Measurements from ENCODE around the gene CYP2A7. TPM values are rescaled to one million over a fixed set of nuclear protein-coding genes. Genes with fewer than 3 reads are reported as not detected.
"Not testable (repeated sequence)": the region's sequence is repeated elsewhere in the genome, so short reads cannot be mapped to it uniquely, and the experiment has no call there.

Gene CYP2A7
- total and polyA plus RNA-seq, 9 donors: 0.05 to 0.19 TPM; not detected in 7

DNA sequence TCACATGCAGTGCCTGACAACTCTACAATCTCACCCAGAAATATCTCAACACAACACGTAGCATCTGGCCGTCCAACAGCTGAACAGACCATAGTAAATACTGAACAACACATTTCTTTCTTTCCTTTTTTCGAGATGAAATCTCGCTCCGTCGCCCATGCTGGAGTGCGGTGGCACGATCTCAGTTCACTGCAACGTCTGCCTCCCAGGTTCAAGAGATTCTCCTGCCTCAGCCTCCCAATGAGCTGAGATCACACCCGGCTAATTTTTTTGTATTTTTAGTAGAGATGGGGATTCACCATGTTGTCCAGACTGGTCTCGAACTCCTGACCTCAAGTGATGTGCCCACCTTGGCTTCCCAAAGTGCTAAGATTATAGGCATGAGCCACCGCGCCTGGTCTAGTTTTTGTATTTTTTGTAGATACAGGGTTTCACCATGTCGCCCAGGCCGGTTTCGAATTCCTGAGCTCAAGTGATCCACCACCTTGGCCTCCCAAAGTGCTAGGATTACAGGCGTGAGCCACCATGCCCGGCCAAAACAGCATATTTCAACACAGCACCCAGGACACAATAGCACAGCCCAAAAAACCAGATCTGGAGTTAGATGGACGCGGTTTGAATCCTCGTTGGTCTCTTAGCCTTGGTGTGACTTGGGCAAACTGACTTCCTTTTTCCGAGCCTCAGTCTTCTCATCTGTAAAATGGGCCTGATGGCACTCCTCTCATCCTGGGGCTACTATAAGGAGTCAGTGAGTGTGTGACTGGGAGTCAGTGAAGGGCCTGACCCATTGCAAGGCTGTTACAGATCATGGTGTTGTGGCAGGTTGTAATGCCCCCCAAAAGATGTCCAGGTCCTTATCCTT is 54.4 kb downstream of the CYP2A7 start:
- Histone ChIP-seq H3K27ac (ENCODE audit: low read length) (no peak overlapping the region), H3K9me3 (replicated peaks; ENCODE audit: control insufficient read depth, low read depth, low read length) (no peaks in the 10 kb centered on the region), H3K4me3 (ENCODE audit: low read length) (no peak overlapping the region), H3K27me3 (ENCODE audit: control insufficient read depth, insufficient read depth, low read length) (no peaks in the 10 kb centered on the region), H3K4me1 (ENCODE audit: control insufficient read depth, insufficient read depth, low read length) (no peaks in the 10 kb centered on the region), H3K36me3 (ENCODE audit: control insufficient read depth, insufficient read depth, low read length) (peaks cover 6% of the 10 kb centered on the region)
- DNase-seq: no peak
- 87% methylated on average over 14 of the region's 22 CpGs for WGBS (ENCODE audit: insufficient coverage)

GRCh38 chr19:40826699-40827385 is 55.2 kb downstream of the CYP2A7 start:
- not testable (repeated sequence) for H3K4me1 ChIP-seq (ENCODE audit: control insufficient read depth, insufficient read depth, low read length); DNase-seq; H3K9me3 ChIP-seq (replicated peaks; ENCODE audit: control insufficient read depth, low read depth, low read length); H3K36me3 ChIP-seq (ENCODE audit: control insufficient read depth, insufficient read depth, low read length); H3K4me3 ChIP-seq (ENCODE audit: low read length); H3K27me3 ChIP-seq (ENCODE audit: control insufficient read depth, insufficient read depth, low read length); H3K27ac ChIP-seq (ENCODE audit: low read length)
- WGBS (ENCODE audit: insufficient coverage): 84% methylated on average over 20 of the region's 29 CpGs

GRCh38 chr19:40826312-40826698 is 55.7 kb downstream of the CYP2A7 start:
- not testable (repeated sequence) for H3K27ac ChIP-seq (ENCODE audit: low read length); H3K4me3 ChIP-seq (ENCODE audit: low read length); H3K9me3 ChIP-seq (replicated peaks; ENCODE audit: control insufficient read depth, low read depth, low read length); H3K27me3 ChIP-seq (ENCODE audit: control insufficient read depth, insufficient read depth, low read length); DNase-seq; H3K36me3 ChIP-seq (ENCODE audit: control insufficient read depth, insufficient read depth, low read length); H3K4me1 ChIP-seq (ENCODE audit: control insufficient read depth, insufficient read depth, low read length)
- 91% methylated on average over 6 of the region's 14 CpGs for WGBS (ENCODE audit: insufficient coverage)

GRCh38 chr19:40825460-40826095 is 56.5 kb downstream of the CYP2A7 start:
- no CpG with 5 or more reads among the region's 6 CpGs for WGBS (ENCODE audit: insufficient coverage)
- not testable (repeated sequence) for DNase-seq; H3K36me3 ChIP-seq (ENCODE audit: control insufficient read depth, insufficient read depth, low read length); H3K4me1 ChIP-seq (ENCODE audit: control insufficient read depth, insufficient read depth, low read length); H3K27me3 ChIP-seq (ENCODE audit: control insufficient read depth, insufficient read depth, low read length); H3K9me3 ChIP-seq (replicated peaks; ENCODE audit: control insufficient read depth, low read depth, low read length); H3K4me3 ChIP-seq (ENCODE audit: low read length); H3K27ac ChIP-seq (ENCODE audit: low read length)

Other genes starting within 250 kb of the CYP2A7 start
- gene NUMBL, start 191.6 kb downstream of the CYP2A7 start, total RNA-seq: 14.6 TPM
- gene NUMBL, start 191.6 kb downstream of the CYP2A7 start, polyA plus RNA-seq (ENCODE audit: insufficient read depth in 1 of 8, insufficient read length in 8 of 8, low replicate concordance in 1 of 8): 10 to 100 TPM; 26.7 to 39.5 (median 33.5) TPM
- 18.2 TPM for gene COQ8B, start 165.3 kb downstream of the CYP2A7 start, total RNA-seq
- 10 to 100 TPM; 19.4 to 26.5 (median 23.6) TPM for gene COQ8B, start 165.3 kb downstream of the CYP2A7 start, polyA plus RNA-seq (ENCODE audit: insufficient read depth in 1 of 8, insufficient read length in 8 of 8, low replicate concordance in 1 of 8)
- 8.2 TPM for gene ITPKC, start 165.1 kb downstream of the CYP2A7 start, total RNA-seq
- 10 to 100 TPM in 7 of 8 donors, 1 to 10 TPM in 1; 8.2 to 13.0 (median 11.5) TPM for gene ITPKC, start 165.1 kb downstream of the CYP2A7 start, polyA plus RNA-seq (ENCODE audit: insufficient read depth in 1 of 8, insufficient read length in 8 of 8, low replicate concordance in 1 of 8)
- gene ACTMAP, start 131.8 kb downstream of the CYP2A7 start, total RNA-seq: 1.2 TPM
- 10 to 100 TPM in 6 of 8 donors, 1 to 10 TPM in 2; 7.8 to 13.0 (median 11.2) TPM for gene ACTMAP, start 131.8 kb downstream of the CYP2A7 start, polyA plus RNA-seq (ENCODE audit: insufficient read depth in 1 of 8, insufficient read length in 8 of 8, low replicate concordance in 1 of 8)
- gene SNRPA, start 131.0 kb downstream of the CYP2A7 start, total RNA-seq: 27.0 TPM
- gene SNRPA, start 131.0 kb downstream of the CYP2A7 start, polyA plus RNA-seq (ENCODE audit: insufficient read depth in 1 of 8, insufficient read length in 8 of 8, low replicate concordance in 1 of 8): 10 to 100 TPM; 56.2 to 88.4 (median 74.5) TPM
- 3.3 TPM for gene MIA, start 106.7 kb downstream of the CYP2A7 start, total RNA-seq
- gene MIA, start 106.7 kb downstream of the CYP2A7 start, polyA plus RNA-seq (ENCODE audit: insufficient read depth in 1 of 8, insufficient read length in 8 of 8, low replicate concordance in 1 of 8): 1 to 10 TPM in 6 of 8 donors, under 1 TPM in 1, not detected in 1; 0.67 to 5.9 (median 2.9) TPM
- 6.0 TPM for gene RAB4B, start 104.0 kb downstream of the CYP2A7 start, total RNA-seq
- 10 to 100 TPM in 3 of 8 donors, 1 to 10 TPM in 5; 7.2 to 11.0 (median 9.6) TPM for gene RAB4B, start 104.0 kb downstream of the CYP2A7 start, polyA plus RNA-seq (ENCODE audit: insufficient read depth in 1 of 8, insufficient read length in 8 of 8, low replicate concordance in 1 of 8)
- 52.0 TPM for gene EGLN2, start 83.0 kb downstream of the CYP2A7 start, total RNA-seq
- gene EGLN2, start 83.0 kb downstream of the CYP2A7 start, polyA plus RNA-seq (ENCODE audit: insufficient read depth in 1 of 8, insufficient read length in 8 of 8, low replicate concordance in 1 of 8): 10 to 100 TPM; 46.8 to 58.7 (median 52.4) TPM
- not detected for gene CYP2A6, start 31.8 kb downstream of the CYP2A7 start, total RNA-seq
- under 1 TPM in 1 of 8 donors, not detected in 7; 0.12 TPM for gene CYP2A6, start 31.8 kb downstream of the CYP2A7 start, polyA plus RNA-seq (ENCODE audit: insufficient read depth in 1 of 8, insufficient read length in 8 of 8, low replicate concordance in 1 of 8)
- gene CYP2B6, start 109.1 kb upstream of the CYP2A7 start, total RNA-seq: not detected
- under 1 TPM in 2 of 8 donors, not detected in 6; 0.31 to 0.33 TPM for gene CYP2B6, start 109.1 kb upstream of the CYP2A7 start, polyA plus RNA-seq (ENCODE audit: insufficient read depth in 1 of 8, insufficient read length in 8 of 8, low replicate concordance in 1 of 8)
- gene CYP2A13, start 206.2 kb upstream of the CYP2A7 start, total RNA-seq: not detected
- not detected for gene CYP2A13, start 206.2 kb upstream of the CYP2A7 start, polyA plus RNA-seq (ENCODE audit: insufficient read depth in 1 of 8, insufficient read length in 8 of 8, low replicate concordance in 1 of 8)
- not detected for gene CYP2F1, start 232.2 kb upstream of the CYP2A7 start, total RNA-seq
- gene CYP2F1, start 232.2 kb upstream of the CYP2A7 start, polyA plus RNA-seq (ENCODE audit: insufficient read depth in 1 of 8, insufficient read length in 8 of 8, low replicate concordance in 1 of 8): under 1 TPM in 1 of 8 donors, not detected in 7; 0.10 TPM